GM12878 (cell line): ENCODE results near the gene PALLD. TPM values are rescaled to one million over a fixed set of nuclear protein-coding genes. Genes with fewer than 3 reads are reported as not detected.

Experiments used
- ATAC-seq: fragments of 200-7000 bp; cut with Tn5 transposase; 3 replicates; pipeline ENCODE4 v1.9.1; 2020; ENCODE audit warnings: mild to moderate bottlenecking, moderate library complexity
- BruUV-seq: library from RNA; stranded (reverse); fragments of 400-500 nt; replicated peaks from 2 replicates; lab custom pipeline; 2021; lab: Mats Ljungman, UMichigan
- CTCF ChIA-PET: fragments of 300-600 bp; sonication (Branson Sonifier 250); formaldehyde crosslinking; extraction: SDS; loops from one replicate; lab custom pipeline; 2021; ENCODE audit warnings: inconsistent platforms; lab: Yijun Ruan, JAX
- POLR2A ChIA-PET: fragments of 350-600 bp; formaldehyde crosslinking; extraction: SDS; loops from one replicate; lab custom pipeline; 2021; ENCODE audit warnings: inconsistent platforms; lab: Charles Lee
- RAD21 ChIA-PET: fragments of 300-600 bp; sonication (Branson Sonifier 250); formaldehyde crosslinking; loops from one replicate; lab custom pipeline; 2023; ENCODE audit warnings: antibody characterized with exemption; ENCODE audit not compliant: unreplicated experiment; lab: Charles Lee
- SMC1A ChIA-PET: fragments of 300-600 bp; sonication (Branson Sonifier 250); formaldehyde crosslinking; loops from one replicate; lab custom pipeline; 2023; ENCODE audit not compliant: unreplicated experiment, uncharacterized antibody; lab: Charles Lee
- DNase-seq: peaks from one replicate; pipeline ENCODE4 v3.0.0-alpha.2; 2011; ENCODE audit warnings: low read depth, low spot score
- FAIRE-seq: peaks from 3 replicates; lab custom pipeline; 2011; peaks lifted over from hg19 to GRCh38; lab: Jason Lieb, UNC
- H2AFZ ChIP-seq: 2 replicates; pipeline ENCODE4 v1.6.0; 2011; ENCODE audit warnings: low read depth, low read length, control low read depth; ENCODE audit not compliant: control insufficient read depth
- H3K27ac ChIP-seq: 2 replicates; pipeline ENCODE4 v1.5.1; 2011; ENCODE audit warnings: control low read depth; ENCODE audit not compliant: control insufficient read depth, insufficient read depth
- H3K27me3 ChIP-seq, 2 experiments: replicated peaks in 1 of 2; 2 replicates each; pipeline versions ENCODE4 v1.6.0 to v1.6.1; 2011; ENCODE audit warnings: low read length in 1 of 2; ENCODE audit not compliant: control insufficient read depth in 2 of 2, insufficient read depth in 2 of 2
- H3K36me3 ChIP-seq, 2 experiments: 2 replicates each; pipeline ENCODE4 v1.5.1; 2011; ENCODE audit warnings: low read length in 1 of 2; ENCODE audit not compliant: control insufficient read depth in 2 of 2, insufficient read depth in 2 of 2
- H3K4me1 ChIP-seq: 2 replicates; pipeline ENCODE4 v1.6.1; 2011; ENCODE audit warnings: mild to moderate bottlenecking, low read length, moderate library complexity, mixed read lengths; ENCODE audit not compliant: control insufficient read depth, insufficient read depth
- H3K4me2 ChIP-seq: 2 replicates; pipeline ENCODE4 v1.6.0; 2011; ENCODE audit warnings: control low read depth; ENCODE audit not compliant: control insufficient read depth, insufficient read depth
- H3K4me3 ChIP-seq: fragments of 200-600 bp; sonication (generic); 2 replicates; pipeline ENCODE4 v1.5.1; 2016
- H3K79me2 ChIP-seq: 2 replicates; pipeline ENCODE4 v1.6.0; 2011; ENCODE audit warnings: low read length; ENCODE audit not compliant: control insufficient read depth, insufficient read depth
- H3K9ac ChIP-seq: 2 replicates; pipeline ENCODE4 v1.8.0; 2011; ENCODE audit warnings: low read length, control low read depth, mixed read lengths; ENCODE audit not compliant: control insufficient read depth, insufficient read depth
- H3K9me3 ChIP-seq: replicated peaks from 3 replicates; pipeline ENCODE4 v1.5.1; 2011; ENCODE audit warnings: mild to moderate bottlenecking, low read length; ENCODE audit not compliant: control insufficient read depth, insufficient read depth
- H4K20me1 ChIP-seq: 2 replicates; pipeline ENCODE4 v1.6.0; 2011; ENCODE audit not compliant: control insufficient read depth, insufficient read depth
- BCLAF1 ChIP-seq: fragments of 450-650 bp; IDR thresholded peaks from 2 replicates; pipeline ENCODE4 v1.6.1; 2017; ENCODE audit warnings: antibody characterized with exemption, mild to moderate bottlenecking, moderate library complexity
- HCFC1 ChIP-seq: fragments of 150-350 bp; IDR thresholded peaks from 2 replicates; pipeline ENCODE4 v1.6.1; 2014; ENCODE audit warnings: low read length
- IKZF1 ChIP-seq: fragments of 450-650 bp; conservative IDR thresholded peaks from 2 replicates; pipeline ENCODE4 v1.6.1; 2017; ENCODE audit warnings: antibody characterized with exemption, mild to moderate bottlenecking
- JUNB ChIP-seq: IDR thresholded peaks from 2 replicates; pipeline ENCODE4 v1.6.1; 2016; ENCODE audit warnings: antibody characterized with exemption, mild to moderate bottlenecking
- JUND ChIP-seq: IDR thresholded peaks from 2 replicates; pipeline ENCODE4 v1.6.1; 2012; ENCODE audit warnings: low read depth, mild to moderate bottlenecking, low read length, improper control_type of control experiment, moderate library complexity
- NRF1 ChIP-seq: conservative IDR thresholded peaks from 2 replicates; pipeline ENCODE4 v1.6.1; 2011; ENCODE audit warnings: mild to moderate bottlenecking, low read depth, low read length, improper control_type of control experiment
- PML ChIP-seq: IDR thresholded peaks from 2 replicates; pipeline ENCODE4 v1.6.1; 2012; ENCODE audit warnings: low read length, inconsistent platforms
- POLR2AphosphoS2 ChIP-seq: IDR thresholded peaks from 2 replicates; pipeline ENCODE4 v1.6.1; 2011; ENCODE audit warnings: low read depth, mild to moderate bottlenecking, low read length, improper control_type of control experiment, moderate library complexity
- RAD51 ChIP-seq: fragments of 450-650 bp; IDR thresholded peaks from 2 replicates; pipeline ENCODE4 v1.6.1; 2016; ENCODE audit warnings: moderate library complexity, mild to moderate bottlenecking, inconsistent platforms
- RB1 ChIP-seq: fragments of 450-650 bp; formaldehyde crosslinking; IDR thresholded peaks from 2 replicates; pipeline ENCODE4 v1.6.1; 2017; ENCODE audit warnings: mild to moderate bottlenecking, borderline replicate concordance
- SIN3A ChIP-seq: IDR thresholded peaks from 2 replicates; pipeline ENCODE4 v1.6.1; 2012; ENCODE audit warnings: low read depth, low read length, improper control_type of control experiment
- SMAD1 ChIP-seq: fragments of 450-650 bp; IDR thresholded peaks from 2 replicates; pipeline ENCODE4 v1.6.1; 2018; ENCODE audit warnings: mild to moderate bottlenecking, low read depth; ENCODE audit not compliant: partially characterized antibody
- STAT1 ChIP-seq: fragments of 450-650 bp; conservative IDR thresholded peaks from 2 replicates; pipeline ENCODE4 v1.6.1; 2014; ENCODE audit warnings: antibody characterized with exemption, mild to moderate bottlenecking
- YY1 ChIP-seq: IDR thresholded peaks from 2 replicates; pipeline ENCODE4 v1.6.1; 2011; ENCODE audit warnings: low read depth, mild to moderate bottlenecking, low read length
- ZNF207 ChIP-seq: fragments of 450-650 bp; IDR thresholded peaks from 2 replicates; pipeline ENCODE4 v1.6.1; 2014; ENCODE audit warnings: antibody characterized with exemption, mild to moderate bottlenecking, borderline replicate concordance
- ZZZ3 ChIP-seq: IDR thresholded peaks from 2 replicates; pipeline ENCODE4 v1.6.1; 2011; ENCODE audit warnings: low read depth; ENCODE audit not compliant: control insufficient read depth, insufficient read length
- WGBS: methylation state at CpG from one replicate; pipeline ENCODE4 v1.1.6; 2016; ENCODE audit warnings: low lambda C conversion rate; ENCODE audit not compliant: insufficient replicate concordance, insufficient coverage; ENCODE audit errors: missing lambda C conversion rate; 5-methylcytosine and 5-hydroxymethylcytosine counted together
- in situ Hi-C: fragments of 300-500 bp; cut with MboI; formaldehyde crosslinking; loops from 9 replicates; pipeline ENCODE4 v1.14.3; 2018; ENCODE audit warnings: mixed read lengths
- intact Hi-C: fragments of 100-400 bp; cut with micrococcal nuclease; formaldehyde crosslinking; loops from one replicate; pipeline ENCODE4 v1.14.2; 2022; ENCODE audit not compliant: unreplicated experiment
- polyA plus RNA-seq, 11 experiments: library from polyadenylated mRNA; depleted of rRNA in 4 of 11; unstranded in 6 of 11; stranded (reverse) in 5 of 11; fragments of >200 nt; fragmentation: Nextera tagmentation in 4 of 11; fragmentation: Illumina TruSeq in 1 of 11; extraction: Ambion mirVana in 4 of 11; extraction: Trizol in 1 of 11; gene quantifications; 1 replicate in 1 of 11; 2 replicates in 10 of 11; pipeline versions ENCODE4 v1.2.1 to v1.2.3, GENCODE V29; 2011 to 2016; ENCODE audit warnings: inconsistent platforms in 2 of 11, missing spikeins in 2 of 11, low read depth in 1 of 11
- total RNA-seq, 4 experiments: library from RNA; depleted of rRNA in 3 of 4; stranded (reverse); fragments of >200 nt in 3 of 4; fragmentation: Illumina TruSeq in 1 of 4; extraction: Trizol in 1 of 4; gene quantifications; 2 replicates each; pipeline versions ENCODE4 v1.2.1 to v1.2.3, GENCODE V29; 2013 to 2021

Gene PALLD
- total and polyA plus RNA-seq, 10 of the 15 experiments (the other 5 are each of a cell fraction or from before 2014, with no cell fraction given): 1.0 to 7.7 (median 1.7) TPM

- H3K27ac ChIP-seq: no peak overlapping the region
- ChIA-PET RAD21 (no interaction called here), CTCF (interaction anchor here (0.7 kb wide), 1 partner anchor 11 kb away, joined by 4 read pairs; no protein-coding TSS in a partner anchor), POLR2A (no interaction called here), SMC1A (no interaction called here)
- H3K4me1 ChIP-seq: no peaks in the 10 kb centered on the region
- BruUV-seq: no TSS peak
- DNase-seq (no peak), ATAC-seq (no peak), FAIRE-seq (no peak)
- no peak for TF ChIP-seq JUNB
- no peak for TF ChIP-seq SIN3A
- TF ChIP-seq NRF1: no peak
- no peak for TF ChIP-seq YY1
- TF ChIP-seq HCFC1: no peak
- no peak for TF ChIP-seq IKZF1
- TF ChIP-seq RAD51: no peak
- no peak for TF ChIP-seq RB1
- TF ChIP-seq ZZZ3: no peak
- TF ChIP-seq JUND: no peak
- TF ChIP-seq STAT1: no peak
- no peak for TF ChIP-seq BCLAF1
- TF ChIP-seq SMAD1: no peak
- no peak for TF ChIP-seq PML
- no peak for TF ChIP-seq POLR2AphosphoS2
- TF ChIP-seq ZNF207: no peak
- H3K9ac ChIP-seq: no peak overlapping the region
- no peaks in the 10 kb centered on the region for H3K36me3 ChIP-seq
- H3K4me3 ChIP-seq: no peak overlapping the region
- no peak overlapping the region for H2AFZ ChIP-seq
- 69% methylated on average over 5 of the region's 5 CpGs for WGBS
- no peak overlapping the region for H3K4me2 ChIP-seq
- intact Hi-C loops (no loop called here), in situ Hi-C loops (no loop called here)
- H4K20me1 ChIP-seq: no peaks in the 10 kb centered on the region
- no peaks in the 10 kb centered on the region for H3K79me2 ChIP-seq
- no peaks in the 10 kb centered on the region for H3K27me3 ChIP-seq
- H3K9me3 ChIP-seq: no peaks in the 10 kb centered on the region
These were observed 80.8 kb downstream of the PALLD start for GRCh38 chr4:168577624-168578023.
